Measurements from ENCODE around the gene ATP6AP1.

GRCh38 chrX:154458954-154459778 lies 30.7 kb downstream of the ATP6AP1 start:
- no peak for TF ChIP-seq KLF13 (CRISPR knock-in tag; IDR thresholded peaks at IDR 0.05)
- no peak for TF ChIP-seq PRPF4 (IDR thresholded peaks at IDR 0.05; ENCODE audit: low read depth, low read length, poor library complexity, severe bottlenecking)
- TF ChIP-seq ZNF609 (CRISPR knock-in tag; IDR thresholded peaks at IDR 0.05; ENCODE audit: borderline replicate concordance), result no peak
- no peak for TF ChIP-seq POLR2AphosphoS5 (IDR thresholded peaks at IDR 0.05; ENCODE audit: low read depth, low read length)
- no peak for TF ChIP-seq GABPA (IDR thresholded peaks at IDR 0.05; ENCODE audit: low read depth, low read length)
- TF ChIP-seq GABPA (CRISPR knock-in tag; IDR thresholded peaks at IDR 0.05; ENCODE audit: low read depth), result no peak
- TF ChIP-seq ELF4 (CRISPR knock-in tag; IDR thresholded peaks at IDR 0.05; ENCODE audit: borderline replicate concordance), result no peak
- TF ChIP-seq SRSF1 (optimal IDR thresholded peaks at IDR 0.05; ENCODE audit: low read depth, low read length), result no peak
